ENCODE data around the gene MBD2. TPM values are rescaled to one million over a fixed set of nuclear protein-coding genes. Genes with fewer than 3 reads are reported as not detected.
"Not testable (repeated sequence)": the region's sequence is repeated elsewhere in the genome, so short reads cannot be mapped to it uniquely, and the experiment has no call there.

MBD2 gene
- total and polyA plus RNA-seq, 2 experiments from 2014 or later: 14.4 to 56.8 TPM

DNA sequence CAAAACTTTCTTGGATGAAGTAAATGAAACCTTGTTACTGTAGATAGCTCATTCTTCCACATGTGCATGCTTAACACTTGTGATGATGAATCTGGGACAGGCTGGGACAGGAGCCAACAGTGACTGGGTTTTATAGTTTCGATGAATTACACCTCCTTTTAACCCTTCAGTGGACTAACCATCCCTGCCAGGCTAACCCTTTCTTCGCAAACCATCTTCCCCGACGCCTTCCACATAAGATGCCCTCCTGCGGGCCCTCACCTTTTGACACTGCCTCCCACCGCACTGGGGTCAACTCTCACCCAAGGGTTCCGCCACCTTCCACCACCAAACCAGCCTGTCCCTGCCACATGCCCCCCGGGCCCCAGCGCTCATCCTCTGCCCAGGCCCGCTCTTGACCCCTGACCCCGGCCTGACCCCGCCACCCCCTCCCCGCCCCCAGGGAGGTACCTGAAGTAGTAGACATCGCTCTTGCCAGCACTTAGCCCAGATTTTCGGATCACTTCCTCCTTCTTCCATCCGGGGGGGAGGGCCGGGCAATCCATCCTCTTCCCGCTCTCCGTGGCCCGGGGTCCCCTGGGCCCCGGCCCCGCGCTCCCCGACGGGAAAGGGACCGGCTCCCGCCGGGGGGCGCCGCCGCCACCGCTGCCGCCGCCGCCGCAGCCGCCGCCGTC is 764 bp downstream of the MBD2 start:
- peaks cover 52% of the 10 kb centered on the region for H3K79me2 ChIP-seq
- peaks cover 17% of the 10 kb centered on the region for H3K4me1 ChIP-seq (ENCODE audit: insufficient read depth)
- no peak for TF ChIP-seq EZH2 (IDR thresholded peaks at IDR 0.05; ENCODE audit: borderline replicate concordance)
- TF ChIP-seq EZH2phosphoT487 (IDR thresholded peaks at IDR 0.05; ENCODE audit: low read depth, severe bottlenecking, unreplicated experiment): no peak
- TF ChIP-seq, protein P1, sequence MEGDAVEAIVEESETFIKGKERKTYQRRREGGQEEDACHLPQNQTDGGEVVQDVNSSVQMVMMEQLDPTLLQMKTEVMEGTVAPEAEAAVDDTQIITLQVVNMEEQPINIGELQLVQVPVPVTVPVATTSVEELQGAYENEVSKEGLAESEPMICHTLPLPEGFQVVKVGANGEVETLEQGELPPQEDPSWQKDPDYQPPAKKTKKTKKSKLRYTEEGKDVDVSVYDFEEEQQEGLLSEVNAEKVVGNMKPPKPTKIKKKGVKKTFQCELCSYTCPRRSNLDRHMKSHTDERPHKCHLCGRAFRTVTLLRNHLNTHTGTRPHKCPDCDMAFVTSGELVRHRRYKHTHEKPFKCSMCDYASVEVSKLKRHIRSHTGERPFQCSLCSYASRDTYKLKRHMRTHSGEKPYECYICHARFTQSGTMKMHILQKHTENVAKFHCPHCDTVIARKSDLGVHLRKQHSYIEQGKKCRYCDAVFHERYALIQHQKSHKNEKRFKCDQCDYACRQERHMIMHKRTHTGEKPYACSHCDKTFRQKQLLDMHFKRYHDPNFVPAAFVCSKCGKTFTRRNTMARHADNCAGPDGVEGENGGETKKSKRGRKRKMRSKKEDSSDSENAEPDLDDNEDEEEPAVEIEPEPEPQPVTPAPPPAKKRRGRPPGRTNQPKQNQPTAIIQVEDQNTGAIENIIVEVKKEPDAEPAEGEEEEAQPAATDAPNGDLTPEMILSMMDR (IDR thresholded peaks at IDR 0.05; ENCODE audit: poor library complexity): no peak
- H3K27ac ChIP-seq: peak overlapping the region; percentile 74
- no peaks in the 10 kb centered on the region for H3K27me3 ChIP-seq
- peak overlapping the region; percentile 94 for H3K4me2 ChIP-seq
- no peaks in the 10 kb centered on the region for H3K9me2 ChIP-seq (replicated peaks; ENCODE audit: insufficient read depth)
- no peak overlapping the region for H2AFZ ChIP-seq
- peak overlapping the region; percentile 86 for H3K4me3 ChIP-seq
- peak; percentile 67 for DNase-seq (ENCODE audit: low spot score)
- no peaks in the 10 kb centered on the region for H3K9me3 ChIP-seq (ENCODE audit: low read depth)
- H4K20me1 ChIP-seq (ENCODE audit: insufficient read depth, poor library complexity, severe bottlenecking): peaks cover 41% of the 10 kb centered on the region
- 0% methylated on average over 7 of the region's 39 CpGs for WGBS (ENCODE audit: low lambda C conversion rate, missing lambda C conversion rate)
- H3K36me3 ChIP-seq (replicated peaks; ENCODE audit: insufficient read depth, low read depth): no peaks in the 10 kb centered on the region

DNA sequence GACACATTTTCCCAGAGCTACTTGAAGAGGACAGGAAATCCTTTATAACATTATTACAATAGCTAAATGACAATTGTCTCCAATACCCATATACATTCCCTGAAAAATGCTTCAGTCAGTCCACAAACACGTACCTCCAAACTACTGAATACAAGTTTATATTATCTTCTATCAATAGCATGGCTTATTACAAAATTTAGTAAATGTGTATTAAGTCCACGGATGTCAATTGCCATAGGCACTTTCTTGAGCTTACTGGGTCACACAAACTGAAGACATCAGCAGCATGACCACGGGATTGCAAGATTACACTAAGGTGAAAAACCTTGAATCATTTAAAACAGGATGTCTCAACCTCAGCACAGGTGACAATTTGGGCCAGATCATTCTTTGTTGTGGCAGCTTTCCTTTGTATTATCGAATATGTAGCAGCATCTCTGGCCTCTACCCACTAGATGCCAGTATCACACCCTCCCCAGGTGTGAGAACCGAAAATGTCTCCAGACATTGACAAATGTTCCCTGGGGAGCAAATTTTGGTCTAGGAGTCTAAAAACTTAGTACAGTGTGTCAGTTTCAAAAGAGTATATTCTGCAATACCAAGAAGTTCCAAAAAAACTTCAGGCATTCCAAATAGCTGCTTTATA is 1.4 kb downstream of the MBD2 start:
- TF ChIP-seq EZH2 (IDR thresholded peaks at IDR 0.05; ENCODE audit: borderline replicate concordance) (no peak), EZH2phosphoT487 (IDR thresholded peaks at IDR 0.05; ENCODE audit: low read depth, severe bottlenecking, unreplicated experiment) (no peak)
- TF ChIP-seq, protein P1 (IDR thresholded peaks at IDR 0.05; ENCODE audit: poor library complexity): peak; percentile 30
- Histone ChIP-seq H4K20me1 (ENCODE audit: insufficient read depth, poor library complexity, severe bottlenecking) (peaks cover 47% of the 10 kb centered on the region), H3K27ac (no peak overlapping the region), H3K79me2 (peaks cover 59% of the 10 kb centered on the region), H3K4me2 (peak overlapping the region; percentile 94), H3K9me2 (replicated peaks; ENCODE audit: insufficient read depth) (no peaks in the 10 kb centered on the region), H3K9me3 (ENCODE audit: low read depth) (no peaks in the 10 kb centered on the region), H3K36me3 (replicated peaks; ENCODE audit: insufficient read depth, low read depth) (no peaks in the 10 kb centered on the region), H2AFZ (no peak overlapping the region), H3K27me3 (no peaks in the 10 kb centered on the region), H3K4me1 (ENCODE audit: insufficient read depth) (peaks cover 17% of the 10 kb centered on the region), H3K4me3 (peak overlapping the region; percentile 86)
- 35% methylated on average over 5 of the region's 5 CpGs for WGBS (ENCODE audit: low lambda C conversion rate, missing lambda C conversion rate)
- peak; percentile 26 for DNase-seq (ENCODE audit: low spot score)

DNA sequence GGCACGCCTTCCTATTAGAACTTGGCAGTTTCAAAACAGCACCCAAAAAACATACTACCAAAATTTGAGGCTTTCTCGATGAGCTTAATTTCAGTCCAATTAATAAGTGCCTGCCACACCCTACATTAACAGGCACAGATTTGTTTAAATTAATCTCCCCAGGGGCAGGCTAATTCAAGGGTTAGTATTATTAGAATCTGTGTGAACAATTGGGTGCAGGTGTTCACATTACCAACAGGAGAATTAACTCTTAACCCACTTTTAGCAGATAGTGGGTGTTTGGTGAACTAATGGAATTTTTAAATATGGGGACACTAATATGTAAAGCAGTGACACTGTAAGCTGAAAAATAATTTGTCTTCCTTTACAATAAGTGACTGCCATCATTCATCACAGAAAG is 4.1 kb downstream of the MBD2 start:
- Histone ChIP-seq H2AFZ (no peak overlapping the region), H3K4me1 (ENCODE audit: insufficient read depth) (peaks cover 17% of the 10 kb centered on the region), H3K4me2 (no peak overlapping the region), H3K9me3 (ENCODE audit: low read depth) (no peaks in the 10 kb centered on the region), H3K4me3 (no peak overlapping the region), H3K27me3 (no peaks in the 10 kb centered on the region), H4K20me1 (ENCODE audit: insufficient read depth, poor library complexity, severe bottlenecking) (peaks cover 69% of the 10 kb centered on the region), H3K9me2 (replicated peaks; ENCODE audit: insufficient read depth) (no peaks in the 10 kb centered on the region), H3K27ac (no peak overlapping the region), H3K36me3 (replicated peaks; ENCODE audit: insufficient read depth, low read depth) (no peaks in the 10 kb centered on the region), H3K79me2 (peaks cover 85% of the 10 kb centered on the region)
- TF ChIP-seq, protein P1 (IDR thresholded peaks at IDR 0.05; ENCODE audit: poor library complexity): no peak
- no peak for TF ChIP-seq EZH2 (IDR thresholded peaks at IDR 0.05; ENCODE audit: borderline replicate concordance)
- no peak for TF ChIP-seq EZH2phosphoT487 (IDR thresholded peaks at IDR 0.05; ENCODE audit: low read depth, severe bottlenecking, unreplicated experiment)
- DNase-seq (ENCODE audit: low spot score): no peak
- WGBS (ENCODE audit: low lambda C conversion rate, missing lambda C conversion rate): 87% methylated on average over 2 of the region's 2 CpGs

DNA sequence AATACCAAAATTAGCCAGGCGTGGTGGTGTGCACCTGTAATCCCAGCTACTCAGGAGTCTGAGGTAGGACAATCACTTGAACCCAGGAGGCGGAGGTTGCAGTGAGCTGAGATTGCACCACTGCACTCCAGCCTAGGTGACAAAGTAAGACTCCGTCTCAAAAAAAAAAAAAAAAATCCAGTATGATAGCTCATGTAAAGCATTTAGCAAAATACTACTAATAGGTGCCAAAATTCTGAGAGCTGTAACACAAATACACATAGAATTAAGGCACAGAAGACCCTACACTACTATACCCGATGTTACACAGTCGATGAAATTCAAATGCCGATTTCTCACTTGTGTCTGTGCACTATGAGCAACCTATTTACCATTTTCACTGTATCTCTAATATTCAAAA is 5.7 kb downstream of the MBD2 start:
- 96% methylated on average over 6 of the region's 6 CpGs for WGBS (ENCODE audit: low lambda C conversion rate, missing lambda C conversion rate)
- H3K27me3 ChIP-seq; H3K9me3 ChIP-seq (ENCODE audit: low read depth); H3K36me3 ChIP-seq (replicated peaks; ENCODE audit: insufficient read depth, low read depth); H2AFZ ChIP-seq; H3K9me2 ChIP-seq (replicated peaks; ENCODE audit: insufficient read depth); DNase-seq (ENCODE audit: low spot score); H3K4me2 ChIP-seq; H3K27ac ChIP-seq; H3K4me3 ChIP-seq: not testable (repeated sequence)
- peaks cover 17% of the 10 kb centered on the region for H3K4me1 ChIP-seq (ENCODE audit: insufficient read depth)
- peaks cover 100% of the 10 kb centered on the region for H3K79me2 ChIP-seq
- H4K20me1 ChIP-seq (ENCODE audit: insufficient read depth, poor library complexity, severe bottlenecking): peaks cover 82% of the 10 kb centered on the region

Data from hepatocyte (in vitro differentiated cells).